Lung (tissue), 12 donors: ENCODE results near the gene ROMO1. TPM values are rescaled to one million over a fixed set of nuclear protein-coding genes. Genes with fewer than 3 reads are reported as not detected.

ENCODE experiments used
- ATAC-seq: fragments of 200-7000 bp; cut with Tn5 transposase; one replicate; pipeline ENCODE4 v1.9.1; 2020; ENCODE audit warnings: moderate number of reproducible peaks; ENCODE audit not compliant: insufficient read depth, low FRiP score
- DNase-seq, 3 donors: peaks; one replicate each; pipeline ENCODE4 v3.0.0-alpha.2; 2013 to 2017
- H3K27ac ChIP-seq, 2 donors: one replicate each; pipeline ENCODE4 v1.5.1; 2013; ENCODE audit warnings: mild to moderate bottlenecking in 2 of 2, moderate library complexity in 2 of 2, control low read depth in 1 of 2, inconsistent platforms in 1 of 2, low read depth in 1 of 2, low read length in 1 of 2
- H3K27me3 ChIP-seq, 3 donors: one replicate each; pipeline ENCODE4 v1.5.1; 2013; ENCODE audit warnings: low read length in 2 of 3; ENCODE audit not compliant: control insufficient read depth in 3 of 3, insufficient read depth in 3 of 3
- H3K36me3 ChIP-seq, 4 donors: one replicate each; pipeline ENCODE4 v1.5.1; 2013; ENCODE audit warnings: low read length in 4 of 4, mild to moderate bottlenecking in 1 of 4, moderate library complexity in 1 of 4; ENCODE audit not compliant: control insufficient read depth in 4 of 4, insufficient read depth in 4 of 4
- H3K4me1 ChIP-seq, 5 donors: one replicate each; pipeline ENCODE4 v1.5.1; 2013; ENCODE audit warnings: low read length in 5 of 5, mild to moderate bottlenecking in 2 of 5, moderate library complexity in 1 of 5; ENCODE audit not compliant: control insufficient read depth in 5 of 5, insufficient read depth in 5 of 5
- H3K4me3 ChIP-seq: one replicate; pipeline ENCODE4 v1.5.1; 2013; ENCODE audit warnings: mild to moderate bottlenecking, control low read depth, moderate library complexity
- H3K9ac ChIP-seq, 2 donors: one replicate each; pipeline ENCODE4 v1.5.1; 2013; ENCODE audit warnings: low read length in 2 of 2, control low read depth in 1 of 2; ENCODE audit not compliant: insufficient read depth in 1 of 2
- H3K9me3 ChIP-seq, 4 donors: one replicate each; pipeline ENCODE4 v1.5.1; 2013; ENCODE audit warnings: low read length in 3 of 4, mild to moderate bottlenecking in 1 of 4, moderate library complexity in 1 of 4; ENCODE audit not compliant: control insufficient read depth in 4 of 4, insufficient read depth in 3 of 4
- WGBS, 2 donors: extraction: QIAGEN DNeasy Blood & Tissue Kit; methylation state at CpG; one replicate each; pipeline ENCODE4 v1.1.7; 2013; 5-methylcytosine and 5-hydroxymethylcytosine counted together
- polyA plus RNA-seq, 2 donors: library from polyadenylated mRNA; stranded (reverse); fragments of 200-250 nt; gene quantifications; one replicate each; pipeline ENCODE4 v1.2.1, GENCODE V29; 2013
- total RNA-seq, 2 donors: library from RNA; depleted of rRNA in 1 of 2; stranded (reverse); fragments of >200 nt in 1 of 2; gene quantifications; one replicate each; pipeline ENCODE4 v1.2.1, GENCODE V29; 2014 to 2021
- TF ChIP-seq, protein P1 (sequence below): IDR thresholded peaks from 2 replicates; pipeline ENCODE4 v1.5.1; 2012; ENCODE audit warnings: mild to moderate bottlenecking; ENCODE audit errors: control extremely low read depth, extremely low read depth
- donor health status: control.
- donor health status: control.
- donor health status: Bipolar disorder and iron deficiency.
- donor health status: healthy.
- donor health status: DM: yes; HTN: yes; CAD: no.

Gene ROMO1
- total and polyA plus RNA-seq, 4 donors: 98.6 to 501 (median 272) TPM

DNA sequence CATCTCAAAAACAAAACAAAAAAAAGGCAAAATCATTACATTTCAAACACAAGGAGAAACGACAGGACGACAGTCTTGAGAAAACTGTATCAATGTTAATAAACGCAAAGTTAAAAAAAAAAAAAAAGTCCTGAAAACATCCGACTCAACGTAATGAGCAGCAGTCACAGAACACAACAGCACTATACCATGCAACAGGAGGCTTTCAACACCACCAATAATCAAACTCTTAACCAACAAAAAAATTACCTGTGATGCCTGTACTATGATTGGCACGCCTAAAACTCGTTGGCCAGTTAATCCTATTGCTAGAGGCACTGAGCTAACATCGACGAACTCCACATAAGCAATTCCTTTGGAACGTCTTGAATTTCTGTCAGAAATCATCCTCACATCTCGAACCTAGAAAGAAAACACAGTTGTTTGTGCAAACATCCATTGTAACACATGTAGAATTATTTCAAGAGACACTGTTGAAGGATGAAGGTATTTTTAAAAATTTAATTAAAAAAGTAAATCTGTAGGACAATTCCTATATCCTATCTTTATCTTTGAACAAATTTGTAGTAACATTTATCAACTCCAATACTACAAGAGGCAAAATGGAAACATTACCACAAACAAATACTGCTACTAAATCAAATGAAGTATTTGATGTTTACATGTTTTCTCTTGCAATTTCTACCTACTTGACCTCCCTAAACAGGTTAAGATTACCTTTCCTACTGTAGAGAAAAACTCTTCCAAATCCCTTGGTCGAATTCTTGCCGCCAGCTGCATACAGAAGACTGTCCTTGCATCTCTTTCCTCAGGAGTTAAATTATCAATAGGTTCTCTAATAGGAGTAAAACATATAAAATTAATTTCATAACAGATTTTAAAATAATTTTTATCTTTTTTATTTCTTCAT lies 25.4 kb downstream of the ROMO1 start:
- H3K4me1 ChIP-seq: peaks cover 0 to 4% (median 0%) of the 10 kb centered on the region in 5 donors
- no peak overlapping the region for H3K27ac ChIP-seq
- DNase-seq (no peak), ATAC-seq (no peak)
- TF ChIP-seq, protein P1, sequence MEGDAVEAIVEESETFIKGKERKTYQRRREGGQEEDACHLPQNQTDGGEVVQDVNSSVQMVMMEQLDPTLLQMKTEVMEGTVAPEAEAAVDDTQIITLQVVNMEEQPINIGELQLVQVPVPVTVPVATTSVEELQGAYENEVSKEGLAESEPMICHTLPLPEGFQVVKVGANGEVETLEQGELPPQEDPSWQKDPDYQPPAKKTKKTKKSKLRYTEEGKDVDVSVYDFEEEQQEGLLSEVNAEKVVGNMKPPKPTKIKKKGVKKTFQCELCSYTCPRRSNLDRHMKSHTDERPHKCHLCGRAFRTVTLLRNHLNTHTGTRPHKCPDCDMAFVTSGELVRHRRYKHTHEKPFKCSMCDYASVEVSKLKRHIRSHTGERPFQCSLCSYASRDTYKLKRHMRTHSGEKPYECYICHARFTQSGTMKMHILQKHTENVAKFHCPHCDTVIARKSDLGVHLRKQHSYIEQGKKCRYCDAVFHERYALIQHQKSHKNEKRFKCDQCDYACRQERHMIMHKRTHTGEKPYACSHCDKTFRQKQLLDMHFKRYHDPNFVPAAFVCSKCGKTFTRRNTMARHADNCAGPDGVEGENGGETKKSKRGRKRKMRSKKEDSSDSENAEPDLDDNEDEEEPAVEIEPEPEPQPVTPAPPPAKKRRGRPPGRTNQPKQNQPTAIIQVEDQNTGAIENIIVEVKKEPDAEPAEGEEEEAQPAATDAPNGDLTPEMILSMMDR: no peak
- 88 to 89% methylated on average over 13 of the region's 13 CpGs for WGBS, 2 donors
- H3K36me3 ChIP-seq: peaks cover 51 to 78% (median 60%) of the 10 kb centered on the region in 4 donors
- no peaks in the 10 kb centered on the region for H3K27me3 ChIP-seq
- H3K9ac ChIP-seq: no peak overlapping the region
- H3K4me3 ChIP-seq: no peak overlapping the region
- H3K9me3 ChIP-seq: no peaks in the 10 kb centered on the region

DNA sequence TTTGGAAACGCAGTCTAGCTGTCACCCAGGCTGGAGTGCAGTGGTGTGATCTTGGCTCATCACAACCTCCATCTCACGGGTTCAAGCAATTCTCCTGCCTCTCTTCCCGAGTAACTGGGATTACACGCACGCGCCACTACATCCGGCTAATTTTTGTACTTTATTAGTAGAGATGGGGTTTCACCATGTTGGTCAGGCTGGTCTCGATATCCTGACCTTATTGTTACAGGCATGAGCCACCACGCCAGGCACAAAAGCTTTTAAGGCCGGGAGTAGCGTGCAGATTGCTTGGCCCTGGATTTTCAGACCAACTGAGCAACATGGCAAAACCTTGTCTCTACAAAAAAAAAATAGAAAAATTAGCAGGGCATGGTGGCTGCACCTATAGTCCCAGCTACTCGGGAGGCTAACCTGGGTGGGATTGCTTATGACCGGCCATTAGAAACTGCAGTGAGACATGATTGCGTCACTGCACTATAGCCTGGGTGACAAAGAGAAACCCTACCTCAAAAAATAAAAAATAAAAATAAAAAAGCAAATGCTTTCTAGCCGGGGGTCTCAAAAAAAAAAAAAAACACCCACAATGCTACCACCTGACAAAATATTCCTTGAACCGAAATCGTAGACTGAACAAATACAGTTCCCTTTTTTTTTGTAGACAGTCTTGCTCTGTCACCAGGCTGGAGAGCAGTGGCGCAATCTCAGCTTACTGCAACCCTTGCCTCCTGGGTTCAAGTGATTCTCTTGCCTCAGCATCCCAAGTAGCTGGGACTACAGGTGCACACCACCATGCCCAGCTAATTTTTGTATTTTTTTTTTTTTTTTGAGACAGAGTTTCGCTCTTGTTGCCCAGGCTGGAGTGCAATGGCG lies 27.9 kb downstream of the ROMO1 start:
- 86 to 93% methylated on average over 18 to 20 of the region's 20 CpGs for WGBS, 2 donors
- H3K9ac ChIP-seq: no peak overlapping the region
- H3K36me3 ChIP-seq: peaks cover 37 to 76% (median 49%) of the 10 kb centered on the region in 4 donors
- peaks cover 0 to 7% (median 0%) of the 10 kb centered on the region in 5 donors for H3K4me1 ChIP-seq
- DNase-seq (no peak), ATAC-seq (no peak)
- no peaks in the 10 kb centered on the region for H3K9me3 ChIP-seq
- H3K27ac ChIP-seq: no peak overlapping the region
- H3K4me3 ChIP-seq: no peak overlapping the region
- TF ChIP-seq, protein P1: no peak
- no peaks in the 10 kb centered on the region for H3K27me3 ChIP-seq

DNA sequence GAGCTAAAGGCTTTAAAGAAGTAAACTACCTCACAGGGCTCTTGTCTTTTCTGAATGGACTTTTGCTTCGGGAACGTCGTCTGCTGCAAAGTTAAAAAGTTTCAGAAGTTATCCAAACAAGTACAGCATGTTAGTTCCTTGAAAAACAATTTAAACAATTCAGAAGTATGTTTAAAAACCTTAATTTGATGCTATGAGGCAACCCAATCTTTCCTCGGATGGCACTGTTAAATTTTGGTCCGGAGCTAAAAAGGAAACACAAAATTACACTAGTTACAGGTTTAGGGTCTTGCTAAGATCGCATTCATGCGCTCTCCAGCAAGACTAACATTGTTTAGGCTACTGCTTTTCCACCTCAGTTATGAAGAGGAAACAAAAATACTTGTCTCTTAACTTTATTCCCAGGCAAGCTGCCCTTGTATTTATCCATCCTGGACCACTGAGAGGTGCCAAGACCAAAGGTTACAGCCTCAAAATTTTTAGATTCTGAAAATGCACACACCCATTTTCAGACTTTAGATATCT lies 30.1 kb downstream of the ROMO1 start:
- Histone ChIP-seq H3K9me3 (no peaks in the 10 kb centered on the region), H3K9ac (no peak overlapping the region), H3K36me3 (peaks cover 31 to 75% (median 51%) of the 10 kb centered on the region in 4 donors), H3K4me1 (peaks cover 0 to 14% (median 0%) of the 10 kb centered on the region in 5 donors), H3K27ac (no peak overlapping the region), H3K4me3 (no peak overlapping the region), H3K27me3 (no peaks in the 10 kb centered on the region)
- DNase-seq (no peak), ATAC-seq (no peak)
- TF ChIP-seq, protein P1: no peak
- WGBS, 2 donors: 83 to 91% methylated on average over 7 of the region's 7 CpGs
